K562 (cell line): ENCODE measurements around the gene MAML3. TPM values are rescaled to one million over a fixed set of nuclear protein-coding genes. Genes with fewer than 3 reads are reported as not detected.

ENCODE experiments used
- ATAC-seq: fragments of 200-7000 bp; cut with Tn5 transposase; 3 replicates; pipeline ENCODE4 v1.9.1; 2020; ENCODE audit warnings: moderate library complexity
- BruUV-seq: library from RNA; stranded (reverse); fragments of 400-500 nt; replicated peaks from 2 replicates; lab custom pipeline; 2021; lab: Mats Ljungman, UMichigan
- CTCF ChIA-PET: fragments of 300-600 bp; formaldehyde crosslinking; extraction: SDS; loops from one replicate; lab custom pipeline; 2021; ENCODE audit warnings: low intra/inter-chr PET ratio; lab: Yijun Ruan, JAX
- POLR2A ChIA-PET: fragments of 300-600, 350-650 bp; sonication (Branson Sonifier 250); formaldehyde crosslinking; extraction: SDS; loops from one replicate; lab custom pipeline; 2021; ENCODE audit warnings: antibody characterized with exemption, inconsistent platforms; lab: Yijun Ruan, JAX
- DNase-seq, 4 experiments: peaks; one replicate each; pipeline versions ENCODE4 v3.0.0 to v3.0.0-alpha.2; 2011 to 2018; ENCODE audit warnings: low spot score in 3 of 4, mixed read lengths in 3 of 4; ENCODE audit errors: extremely low read depth in 1 of 4
- FAIRE-seq: peaks from 2 replicates; lab custom pipeline; 2011; peaks lifted over from hg19 to GRCh38; lab: Jason Lieb, UNC
- H2AFZ ChIP-seq: 2 replicates; pipeline ENCODE4 v1.6.0; 2011; ENCODE audit warnings: low read depth, low read length, control low read depth, inconsistent platforms
- H3K27ac ChIP-seq: fragments of 200-600 bp; 3 replicates; pipeline ENCODE4 v1.8.0; 2011; ENCODE audit warnings: low read depth, mild to moderate bottlenecking, control low read depth, inconsistent platforms, low read length, moderate library complexity, mixed read lengths; ENCODE audit errors: extremely low read depth
- H3K27me3 ChIP-seq, 2 experiments: fragments of 300-600 bp in 1 of 2; 2 replicates in 1 of 2; 3 replicates in 1 of 2; pipeline versions ENCODE4 v1.6.0 to v1.8.0; 2011; ENCODE audit warnings: inconsistent platforms in 2 of 2, low read length in 2 of 2, mild to moderate bottlenecking in 1 of 2, mixed read lengths in 1 of 2, moderate library complexity in 1 of 2; ENCODE audit not compliant: control insufficient read depth in 2 of 2, insufficient read depth in 2 of 2
- H3K36me3 ChIP-seq: fragments of 300-600 bp; 3 replicates; pipeline ENCODE4 v1.8.0; 2011; ENCODE audit warnings: mild to moderate bottlenecking, low read length, inconsistent platforms; ENCODE audit not compliant: control insufficient read depth, insufficient read depth
- H3K4me1 ChIP-seq, 2 experiments: fragments of 200-600 bp in 1 of 2; replicated peaks in 1 of 2; 2 replicates in 1 of 2; 3 replicates in 1 of 2; pipeline versions ENCODE4 v1.5.1 to v1.8.0; 2011; ENCODE audit warnings: inconsistent platforms in 2 of 2, low read length in 2 of 2, mild to moderate bottlenecking in 1 of 2, mixed read lengths in 1 of 2, moderate library complexity in 1 of 2; ENCODE audit not compliant: control insufficient read depth in 2 of 2, insufficient read depth in 2 of 2
- H3K4me2 ChIP-seq: 2 replicates; pipeline ENCODE4 v1.6.1; 2011; ENCODE audit warnings: low read length, control low read depth, inconsistent platforms, mixed read lengths; ENCODE audit not compliant: insufficient read depth
- H3K4me3 ChIP-seq: fragments of 200-600 bp; sonication (generic), shearing (Covaris generic); 2 replicates; pipeline ENCODE4 v1.5.1; 2016; ENCODE audit warnings: control low read depth, inconsistent platforms
- H3K79me2 ChIP-seq: fragments of 200-600 bp; 3 replicates; pipeline ENCODE4 v1.8.0; 2011; ENCODE audit warnings: low read length, inconsistent platforms; ENCODE audit not compliant: control insufficient read depth, insufficient read depth
- H3K9ac ChIP-seq, 2 experiments: 2 replicates each; pipeline versions ENCODE4 v1.6.0 to v1.6.1; 2011; ENCODE audit warnings: low read depth in 2 of 2, low read length in 2 of 2, control low read depth in 1 of 2, inconsistent platforms in 1 of 2, mild to moderate bottlenecking in 1 of 2, mixed read lengths in 1 of 2; ENCODE audit not compliant: insufficient read depth in 1 of 2
- H3K9me1 ChIP-seq: one replicate; pipeline ENCODE4 v1.6.0; 2011; ENCODE audit warnings: inconsistent platforms, mild to moderate bottlenecking, low read length, moderate library complexity; ENCODE audit not compliant: control insufficient read depth, insufficient read depth
- H3K9me3 ChIP-seq: replicated peaks from 2 replicates; pipeline ENCODE4 v1.5.1; 2011; ENCODE audit warnings: low read depth, low read length, inconsistent platforms; ENCODE audit not compliant: control insufficient read depth, insufficient read depth
- H4K20me1 ChIP-seq: replicated peaks from 2 replicates; pipeline ENCODE4 v1.6.1; 2011; ENCODE audit warnings: low read length, inconsistent platforms, mixed read lengths; ENCODE audit not compliant: control insufficient read depth, insufficient read depth
- ATF4 ChIP-seq: fragments of 450-650 bp; formaldehyde crosslinking; IDR thresholded peaks from 2 replicates; pipeline ENCODE4 v1.4.0; 2022; ENCODE audit warnings: mild to moderate bottlenecking, moderate library complexity
- CBFB ChIP-seq: sonication (generic); formaldehyde crosslinking; IDR thresholded peaks from 2 replicates; pipeline ENCODE4 v1.4.0; 2020; ENCODE audit warnings: mild to moderate bottlenecking, missing genetic modification reagents
- CEBPB ChIP-seq: fragments of 450-650 bp; IDR thresholded peaks from 2 replicates; pipeline ENCODE4 v1.6.1; 2016; ENCODE audit warnings: missing genetic modification characterization, missing compliant biosample characterization
- IRF9 ChIP-seq: fragments of 450-650 bp; IDR thresholded peaks from 2 replicates; pipeline ENCODE4 v1.6.1; 2016; ENCODE audit warnings: missing biosample characterization, missing genetic modification characterization
- MGA ChIP-seq: fragments of 450-650 bp; IDR thresholded peaks from 2 replicates; pipeline ENCODE4 v1.6.1; 2016; ENCODE audit warnings: mild to moderate bottlenecking, moderate library complexity
- NR3C1 ChIP-seq: sonication (generic); formaldehyde crosslinking; IDR thresholded peaks from 2 replicates; pipeline ENCODE4 v1.8.1; 2022; ENCODE audit warnings: missing genetic modification reagents
- RFX1 ChIP-seq: fragments of 450-650 bp; IDR thresholded peaks from 2 replicates; pipeline ENCODE4 v1.6.1; 2016; ENCODE audit warnings: mild to moderate bottlenecking, moderate library complexity
- ZNF124 ChIP-seq: sonication (generic); formaldehyde crosslinking; IDR thresholded peaks from 2 replicates; pipeline ENCODE4 v1.8.1; 2022; ENCODE audit warnings: missing genetic modification reagents
- ZNF165 ChIP-seq: fragments of 250-450 bp; sonication (Bioruptor Pico); IDR thresholded peaks from 2 replicates; pipeline ENCODE4 v1.4.0; 2020; ENCODE audit warnings: borderline replicate concordance
- ZNF445 ChIP-seq: fragments of 250-450 bp; sonication (Bioruptor Pico); IDR thresholded peaks from 2 replicates; pipeline ENCODE4 v1.4.0; 2020; ENCODE audit warnings: low read depth, mild to moderate bottlenecking, moderate library complexity
- ZNF583 ChIP-seq: fragments of 250-450 bp; sonication (Bioruptor Pico); IDR thresholded peaks from 2 replicates; pipeline ENCODE4 v1.4.0; 2020
- WGBS: fragments of 100-300 bp; shearing (Covaris generic); methylation state at CpG from one replicate; pipeline ENCODE4 v1.1.6; 2016; ENCODE audit warnings: low coverage, mixed read lengths; ENCODE audit not compliant: insufficient coverage; ENCODE audit errors: missing lambda C conversion rate; 5-methylcytosine and 5-hydroxymethylcytosine counted together
- in situ Hi-C: fragments of 300-500 bp; cut with MboI; formaldehyde crosslinking; loops from 4 replicates; pipeline ENCODE4 v1.15.0; 2018; ENCODE audit warnings: inconsistent platforms, mixed read lengths
- intact Hi-C: fragments of 100-400 bp; cut with micrococcal nuclease; formaldehyde crosslinking; loops from 2 replicates; pipeline ENCODE4 v1.14.2; 2022
- polyA plus RNA-seq, 8 experiments: library from polyadenylated mRNA; depleted of rRNA in 4 of 8; stranded (reverse) in 5 of 8; unstranded in 3 of 8; fragments of >200 nt; fragmentation: Nextera tagmentation in 2 of 8; fragmentation: Illumina TruSeq in 1 of 8; extraction: Ambion mirVana in 2 of 8; extraction: Trizol in 1 of 8; gene quantifications; 2 replicates each; pipeline versions ENCODE4 v1.2.1 to v1.2.3, GENCODE V29; 2011 to 2014; ENCODE audit warnings: inconsistent platforms in 1 of 8, missing spikeins in 1 of 8
- total RNA-seq, 7 experiments: library from RNA; depleted of rRNA in 6 of 7; stranded (reverse); fragments of >200 nt in 6 of 7; fragmentation: Illumina TruSeq in 2 of 7; extraction: Trizol in 2 of 7; gene quantifications; 2 replicates each; pipeline versions ENCODE4 v1.2.1 to v1.2.3, GENCODE V29; 2011 to 2021; ENCODE audit warnings: low replicate concordance in 1 of 7

Gene MAML3
- total and polyA plus RNA-seq, 9 of the 15 experiments (the other 6 are each of a cell fraction or from before 2014, with no cell fraction given) = 0.01 to 0.55 (median 0.25) TPM

- Histone ChIP-seq H3K27ac (no peak overlapping the region), H3K4me1 (peaks cover 8 to 23% of the 10 kb centered on the region in 2 experiments; a peak in 3 of 5 replicates), H3K4me2 (no peak overlapping the region), H3K27me3 (no peaks in the 10 kb centered on the region), H2AFZ (no peak overlapping the region), H3K36me3 (peaks cover 6% of the 10 kb centered on the region; the same call in 1 of the 3 replicates), H3K9ac (no peak overlapping the region), H3K9me1 (no peaks in the 10 kb centered on the region), H3K79me2 (peaks cover 30% of the 10 kb centered on the region; the same call in 2 of the 3 replicates), H3K4me3 (no peak overlapping the region), H4K20me1 (no peaks in the 10 kb centered on the region; the same call in 1 of the 2 replicates), H3K9me3 (no peaks in the 10 kb centered on the region)
- ChIA-PET CTCF (no interaction called here), POLR2A (interaction anchor here (0.6 kb wide), 1 partner anchor 237 kb away, joined by 3 read pairs; no protein-coding TSS in a partner anchor)
- WGBS = no CpG with 5 or more reads among the region's 2 CpGs
- no TSS peak for BruUV-seq
- FAIRE-seq (no peak), DNase-seq (no peak), ATAC-seq (no peak)
- intact Hi-C loops = no loop called here
- in situ Hi-C loops = no loop called here
- no peak for TF ChIP-seq MGA
- TF ChIP-seq NR3C1 (CRISPR knock-in tag) = no peak
- TF ChIP-seq IRF9 = no peak
- no peak for TF ChIP-seq ZNF124 (CRISPR knock-in tag)
- no peak for TF ChIP-seq CEBPB (tag)
- no peak for TF ChIP-seq ATF4 (CRISPR knock-in tag)
- TF ChIP-seq ZNF583 (CRISPR knock-in tag) = no peak
- TF ChIP-seq CBFB (CRISPR knock-in tag) = no peak
- no peak for TF ChIP-seq ZNF445 (CRISPR knock-in tag)
- TF ChIP-seq RFX1 = no peak
- TF ChIP-seq ZNF165 = no peak
Observed at GRCh38 chr4:139672215-139672614, 481.8 kb downstream of the MAML3 start.
